Smooth muscle cell (in vitro differentiated cells): ENCODE measurements around the gene SLC17A3. TPM values are rescaled to one million over a fixed set of nuclear protein-coding genes. Genes with fewer than 3 reads are reported as not detected.

Experiments
- DNase-seq: peaks from one replicate; lab custom pipeline; 2025; ENCODE audit not compliant: unreplicated experiment; lab: John Stamatoyannopoulos, UW
- H2AFZ ChIP-seq: fragments of 200-600 bp; sonication (generic); 2 replicates; pipeline ENCODE4 v1.6.0; 2016; ENCODE audit warnings: antibody characterized with exemption, low read depth, mild to moderate bottlenecking
- H3F3A ChIP-seq: fragments of 200-600 bp; sonication (generic); 2 replicates; pipeline ENCODE4 v1.6.0; 2017; ENCODE audit warnings: antibody characterized with exemption, low read depth
- H3K27ac ChIP-seq: fragments of 200-600 bp; sonication (generic); 2 replicates; pipeline ENCODE4 v1.5.1; 2016; ENCODE audit warnings: low read depth, mild to moderate bottlenecking
- H3K27me3 ChIP-seq: fragments of 200-600 bp; sonication (generic); 2 replicates; pipeline ENCODE4 v1.6.1; 2016; ENCODE audit warnings: low read depth, mild to moderate bottlenecking
- H3K36me3 ChIP-seq: fragments of 200-600 bp; sonication (generic); 2 replicates; pipeline ENCODE4 v1.5.1; 2016; ENCODE audit warnings: low read depth
- H3K4me1 ChIP-seq: fragments of 200-600 bp; sonication (generic); 2 replicates; pipeline ENCODE4 v1.5.1; 2016; ENCODE audit warnings: low read depth
- H3K4me2 ChIP-seq: fragments of 200-600 bp; sonication (generic); 2 replicates; pipeline ENCODE4 v1.6.0; 2016; ENCODE audit warnings: mild to moderate bottlenecking
- H3K4me3 ChIP-seq: fragments of 200-600 bp; sonication (generic); 2 replicates; pipeline ENCODE4 v1.5.1; 2016; ENCODE audit warnings: mild to moderate bottlenecking
- H3K79me2 ChIP-seq: fragments of 200-600 bp; sonication (generic); 2 replicates; pipeline ENCODE4 v1.6.0; 2016; ENCODE audit warnings: low read depth, mild to moderate bottlenecking
- H3K9ac ChIP-seq: fragments of 200-600 bp; sonication (generic); 2 replicates; pipeline ENCODE4 v1.6.0; 2016; ENCODE audit warnings: low read depth
- H3K9me3 ChIP-seq: fragments of 200-600 bp; sonication (generic); replicated peaks from 2 replicates; pipeline ENCODE4 v1.5.1; 2016; ENCODE audit warnings: low read depth
- H4K20me1 ChIP-seq: fragments of 200-600 bp; sonication (generic); 2 replicates; pipeline ENCODE4 v1.6.0; 2016; ENCODE audit warnings: low read depth
- WGBS: methylation state at CpG from one replicate; pipeline ENCODE4 v1.1.7; 2016; ENCODE audit warnings: low lambda C conversion rate; 5-methylcytosine and 5-hydroxymethylcytosine counted together
- polyA plus RNA-seq: library from polyadenylated mRNA; unstranded; fragments of >200 nt; fragmentation: Nextera tagmentation; extraction: Ambion mirVana; gene quantifications from 2 replicates; pipeline ENCODE4 v1.2.1, GENCODE V29; 2016
- total RNA-seq: library from RNA; depleted of rRNA; stranded (reverse); fragments of >200 nt; gene quantifications from 2 replicates; pipeline ENCODE4 v1.2.3, GENCODE V29; 2014
- TF ChIP-seq, protein P1 (sequence below): fragments of 200-600 bp; sonication (generic); IDR thresholded peaks from 2 replicates; pipeline ENCODE4 v1.5.1; 2017; ENCODE audit warnings: borderline replicate concordance, mild to moderate bottlenecking, antibody characterized with exemption; ENCODE audit not compliant: insufficient read depth, poor library complexity, severe bottlenecking

The SLC17A3 gene
- total and polyA plus RNA-seq, 2 experiments from 2014 or later = not detected

DNA sequence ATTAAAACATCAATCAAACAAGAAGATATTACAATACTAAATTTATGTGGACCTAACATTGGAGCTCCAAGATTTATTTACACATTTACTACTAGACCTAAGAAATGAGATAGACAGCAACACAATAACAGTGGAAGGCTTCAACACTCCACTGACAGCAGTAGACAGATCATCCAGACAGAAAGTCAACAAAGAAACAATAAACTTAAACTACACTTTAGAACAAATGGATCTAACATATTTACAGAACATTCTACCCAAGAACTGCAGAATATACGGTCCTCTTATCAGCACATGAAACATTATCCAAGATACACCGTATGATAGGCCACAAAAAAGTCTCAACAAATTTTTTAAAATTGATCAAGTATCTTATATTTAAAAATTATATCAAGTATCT lies 69.2 kb downstream of the SLC17A3 start:
- no peaks in the 10 kb centered on the region for H3K79me2 ChIP-seq
- H3K4me2 ChIP-seq = no peak overlapping the region
- no peaks in the 10 kb centered on the region for H4K20me1 ChIP-seq
- no peak overlapping the region for H3K27ac ChIP-seq
- no peaks in the 10 kb centered on the region for H3K4me1 ChIP-seq
- no peak for DNase-seq
- H3F3A ChIP-seq = no peaks in the 10 kb centered on the region
- H3K4me3 ChIP-seq = no peak overlapping the region
- TF ChIP-seq, protein P1, sequence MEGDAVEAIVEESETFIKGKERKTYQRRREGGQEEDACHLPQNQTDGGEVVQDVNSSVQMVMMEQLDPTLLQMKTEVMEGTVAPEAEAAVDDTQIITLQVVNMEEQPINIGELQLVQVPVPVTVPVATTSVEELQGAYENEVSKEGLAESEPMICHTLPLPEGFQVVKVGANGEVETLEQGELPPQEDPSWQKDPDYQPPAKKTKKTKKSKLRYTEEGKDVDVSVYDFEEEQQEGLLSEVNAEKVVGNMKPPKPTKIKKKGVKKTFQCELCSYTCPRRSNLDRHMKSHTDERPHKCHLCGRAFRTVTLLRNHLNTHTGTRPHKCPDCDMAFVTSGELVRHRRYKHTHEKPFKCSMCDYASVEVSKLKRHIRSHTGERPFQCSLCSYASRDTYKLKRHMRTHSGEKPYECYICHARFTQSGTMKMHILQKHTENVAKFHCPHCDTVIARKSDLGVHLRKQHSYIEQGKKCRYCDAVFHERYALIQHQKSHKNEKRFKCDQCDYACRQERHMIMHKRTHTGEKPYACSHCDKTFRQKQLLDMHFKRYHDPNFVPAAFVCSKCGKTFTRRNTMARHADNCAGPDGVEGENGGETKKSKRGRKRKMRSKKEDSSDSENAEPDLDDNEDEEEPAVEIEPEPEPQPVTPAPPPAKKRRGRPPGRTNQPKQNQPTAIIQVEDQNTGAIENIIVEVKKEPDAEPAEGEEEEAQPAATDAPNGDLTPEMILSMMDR = no peak
- H3K9me3 ChIP-seq = no peaks in the 10 kb centered on the region
- H3K9ac ChIP-seq = no peak overlapping the region
- H2AFZ ChIP-seq = no peak overlapping the region
- 83% methylated on average over 2 of the region's 2 CpGs for WGBS
- H3K36me3 ChIP-seq = no peaks in the 10 kb centered on the region
- H3K27me3 ChIP-seq = peaks cover under 1% of the 10 kb centered on the region

DNA sequence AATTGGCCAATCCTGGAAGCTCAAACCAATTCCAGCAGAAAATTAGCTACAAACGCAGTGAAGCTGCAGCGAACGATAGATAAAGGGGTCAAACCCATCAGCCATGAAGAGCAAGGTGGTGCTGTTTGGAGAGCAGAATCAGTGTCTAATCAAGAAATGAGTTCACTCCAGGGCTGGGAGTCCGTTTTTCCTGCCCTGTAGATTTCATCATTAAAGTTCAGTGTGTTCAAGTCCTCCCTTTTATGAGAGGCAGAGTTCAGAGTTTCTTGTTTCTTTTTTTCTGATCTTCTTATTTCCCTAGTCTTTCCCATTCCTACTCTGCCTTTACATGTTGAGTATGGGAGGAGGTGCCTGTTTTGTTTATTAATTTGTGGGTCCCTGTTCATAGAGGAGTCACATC lies 72.6 kb downstream of the SLC17A3 start:
- no peak overlapping the region for H3K4me2 ChIP-seq
- H3K27me3 ChIP-seq = no peaks in the 10 kb centered on the region
- H2AFZ ChIP-seq = no peak overlapping the region
- H3F3A ChIP-seq = no peaks in the 10 kb centered on the region
- no peaks in the 10 kb centered on the region for H3K36me3 ChIP-seq
- no peaks in the 10 kb centered on the region for H3K79me2 ChIP-seq
- H3K4me3 ChIP-seq = no peak overlapping the region
- DNase-seq = no peak
- TF ChIP-seq, protein P1 = no peak
- 87% methylated on average over 4 of the region's 4 CpGs for WGBS
- no peak overlapping the region for H3K27ac ChIP-seq
- H3K4me1 ChIP-seq = no peaks in the 10 kb centered on the region
- H3K9ac ChIP-seq = no peak overlapping the region
- H4K20me1 ChIP-seq = no peaks in the 10 kb centered on the region
- H3K9me3 ChIP-seq = no peaks in the 10 kb centered on the region

Other genes starting within 250 kb of the SLC17A3 start
- not detected in 2 replicates for gene SCGN, start 222.0 kb downstream of the SLC17A3 start, total RNA-seq
- not detected in 2 replicates for gene SCGN, start 222.0 kb downstream of the SLC17A3 start, polyA plus RNA-seq
- gene SLC17A4, start 119.5 kb downstream of the SLC17A3 start, total RNA-seq = not detected in 2 replicates
- gene SLC17A4, start 119.5 kb downstream of the SLC17A3 start, polyA plus RNA-seq = not detected in 2 replicates
- gene SLC17A1, start 42.2 kb downstream of the SLC17A3 start, total RNA-seq = not detected in 2 replicates
- gene SLC17A1, start 42.2 kb downstream of the SLC17A3 start, polyA plus RNA-seq = not detected in 2 replicates
- gene SLC17A2, start 56.4 kb upstream of the SLC17A3 start, total RNA-seq = not detected in 2 replicates
- gene SLC17A2, start 56.4 kb upstream of the SLC17A3 start, polyA plus RNA-seq = not detected in 2 replicates
- 9.1 and 9.8 TPM in 2 replicates for gene TRIM38, start 88.6 kb upstream of the SLC17A3 start, total RNA-seq
- 6.1 and 7.2 TPM in 2 replicates for gene TRIM38, start 88.6 kb upstream of the SLC17A3 start, polyA plus RNA-seq
- gene HFE, start 213.2 kb upstream of the SLC17A3 start, total RNA-seq = 4.9 and 5.5 TPM in 2 replicates
- gene HFE, start 213.2 kb upstream of the SLC17A3 start, polyA plus RNA-seq = 2.1 and 7.5 TPM in 2 replicates